HepG2 (cell line): ENCODE results near the gene IQSEC1.

ENCODE experiments used
- SOX13 ChIP-seq, 3 experiments: fragments of 450-650 bp in 1 of 3; sonication (generic) in 1 of 3; formaldehyde crosslinking in 1 of 3; IDR thresholded peaks in 2 of 3; conservative IDR thresholded peaks in 1 of 3; 2 replicates each; pipeline versions ENCODE4 v1.5.0 to v1.6.1; 2016 to 2020; ENCODE audit warnings: antibody characterized with exemption in 1 of 3, mild to moderate bottlenecking in 1 of 3, missing compliant biosample characterization in 1 of 3, missing genetic modification reagents in 1 of 3, moderate library complexity in 1 of 3
- ZNF776 ChIP-seq: sonication (generic); formaldehyde crosslinking; IDR thresholded peaks from 2 replicates; pipeline ENCODE4 v1.4.0; 2020; ENCODE audit warnings: mild to moderate bottlenecking, missing genetic modification reagents
- ZNF777 ChIP-seq: sonication (generic); formaldehyde crosslinking; IDR thresholded peaks from 2 replicates; pipeline ENCODE4 v1.4.0; 2020; ENCODE audit warnings: missing genetic modification reagents
- TF ChIP-seq, protein P1 (sequence below): sonication (generic); formaldehyde crosslinking; IDR thresholded peaks from 2 replicates; pipeline ENCODE4 v1.8.0; 2022; ENCODE audit warnings: missing genetic modification reagents, mild to moderate bottlenecking, moderate library complexity, borderline replicate concordance

DNA sequence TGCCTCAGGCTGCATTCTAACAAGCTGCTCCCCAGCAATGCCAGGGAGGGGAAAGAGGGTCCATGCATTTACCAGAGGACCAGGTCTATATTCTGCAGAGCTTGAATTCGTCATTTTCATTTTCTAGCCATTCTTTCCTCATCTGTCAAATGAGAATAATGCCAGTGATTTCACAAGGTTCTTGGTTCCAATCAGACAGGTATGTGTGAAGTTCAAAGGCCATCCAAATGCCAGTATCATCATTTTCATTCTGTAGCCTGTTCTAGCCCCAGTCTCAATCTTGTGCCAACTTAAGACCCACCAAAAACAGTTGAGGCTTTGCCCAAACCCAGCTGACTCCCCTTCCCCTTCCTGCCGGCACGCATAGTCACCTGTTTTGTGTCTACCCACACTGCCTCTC is 112.7 kb downstream of the IQSEC1 start:
- no peak for TF ChIP-seq SOX13 (IDR thresholded peaks at IDR 0.05)
- TF ChIP-seq SOX13 (CRISPR knock-in tag; conservative IDR thresholded peaks at IDR 0.05 in 1 of 2, IDR thresholded peaks at IDR 0.05 in 1 of 2): no peak
- TF ChIP-seq, protein P1, sequence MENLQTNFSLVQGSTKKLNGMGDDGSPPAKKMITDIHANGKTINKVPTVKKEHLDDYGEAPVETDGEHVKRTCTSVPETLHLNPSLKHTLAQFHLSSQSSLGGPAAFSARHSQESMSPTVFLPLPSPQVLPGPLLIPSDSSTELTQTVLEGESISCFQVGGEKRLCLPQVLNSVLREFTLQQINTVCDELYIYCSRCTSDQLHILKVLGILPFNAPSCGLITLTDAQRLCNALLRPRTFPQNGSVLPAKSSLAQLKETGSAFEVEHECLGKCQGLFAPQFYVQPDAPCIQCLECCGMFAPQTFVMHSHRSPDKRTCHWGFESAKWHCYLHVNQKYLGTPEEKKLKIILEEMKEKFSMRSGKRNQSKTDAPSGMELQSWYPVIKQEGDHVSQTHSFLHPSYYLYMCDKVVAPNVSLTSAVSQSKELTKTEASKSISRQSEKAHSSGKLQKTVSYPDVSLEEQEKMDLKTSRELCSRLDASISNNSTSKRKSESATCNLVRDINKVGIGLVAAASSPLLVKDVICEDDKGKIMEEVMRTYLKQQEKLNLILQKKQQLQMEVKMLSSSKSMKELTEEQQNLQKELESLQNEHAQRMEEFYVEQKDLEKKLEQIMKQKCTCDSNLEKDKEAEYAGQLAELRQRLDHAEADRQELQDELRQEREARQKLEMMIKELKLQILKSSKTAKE (CRISPR knock-in tag): no peak
- TF ChIP-seq ZNF777: no peak
- no peak for TF ChIP-seq ZNF776 (CRISPR knock-in tag)
